Uterus (tissue), 2 donors: ENCODE results near the gene SELENOV.

Experiments
- POLR2A ChIP-seq, 2 donors: fragments of 450-650 bp; IDR thresholded peaks; one replicate each; pipeline ENCODE4 v1.6.1; 2016; ENCODE audit warnings: antibody characterized with exemption in 2 of 2, mild to moderate bottlenecking in 1 of 2, moderate library complexity in 1 of 2
- TF ChIP-seq, protein P1 (sequence below), 4 experiments: fragments of 200-600 bp in 2 of 4; fragments of 450-650 bp in 2 of 4; sonication (generic) in 2 of 4; IDR thresholded peaks; one replicate each; pipeline ENCODE4 v1.5.1; 2016 to 2019; ENCODE audit warnings: antibody characterized with exemption in 4 of 4, mild to moderate bottlenecking in 2 of 4, moderate library complexity in 1 of 4

DNA sequence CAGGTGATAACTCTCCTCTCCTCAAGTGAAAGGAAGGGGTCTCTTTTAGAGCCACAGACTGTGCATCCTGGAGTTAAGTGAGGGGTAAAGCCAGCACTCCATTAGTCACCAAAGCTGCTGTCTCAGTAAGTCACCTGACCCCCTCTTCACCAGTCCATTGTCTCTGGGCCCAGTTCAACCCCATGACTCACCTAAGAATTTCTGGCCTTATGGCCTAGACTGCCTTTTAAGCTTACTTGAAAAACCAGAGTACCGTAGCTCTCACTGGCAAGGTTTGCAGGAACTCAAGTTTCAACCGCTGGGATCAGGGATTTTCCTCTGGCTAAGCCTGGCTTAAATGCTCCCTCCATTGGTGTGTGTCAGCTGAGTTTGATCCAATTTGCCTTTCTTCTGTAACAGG, 48.5 kb downstream of the SELENOV start:
- TF ChIP-seq, protein P1, sequence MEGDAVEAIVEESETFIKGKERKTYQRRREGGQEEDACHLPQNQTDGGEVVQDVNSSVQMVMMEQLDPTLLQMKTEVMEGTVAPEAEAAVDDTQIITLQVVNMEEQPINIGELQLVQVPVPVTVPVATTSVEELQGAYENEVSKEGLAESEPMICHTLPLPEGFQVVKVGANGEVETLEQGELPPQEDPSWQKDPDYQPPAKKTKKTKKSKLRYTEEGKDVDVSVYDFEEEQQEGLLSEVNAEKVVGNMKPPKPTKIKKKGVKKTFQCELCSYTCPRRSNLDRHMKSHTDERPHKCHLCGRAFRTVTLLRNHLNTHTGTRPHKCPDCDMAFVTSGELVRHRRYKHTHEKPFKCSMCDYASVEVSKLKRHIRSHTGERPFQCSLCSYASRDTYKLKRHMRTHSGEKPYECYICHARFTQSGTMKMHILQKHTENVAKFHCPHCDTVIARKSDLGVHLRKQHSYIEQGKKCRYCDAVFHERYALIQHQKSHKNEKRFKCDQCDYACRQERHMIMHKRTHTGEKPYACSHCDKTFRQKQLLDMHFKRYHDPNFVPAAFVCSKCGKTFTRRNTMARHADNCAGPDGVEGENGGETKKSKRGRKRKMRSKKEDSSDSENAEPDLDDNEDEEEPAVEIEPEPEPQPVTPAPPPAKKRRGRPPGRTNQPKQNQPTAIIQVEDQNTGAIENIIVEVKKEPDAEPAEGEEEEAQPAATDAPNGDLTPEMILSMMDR (IDR thresholded peaks at IDR 0.05), result no peak
- TF ChIP-seq POLR2A (IDR thresholded peaks at IDR 0.05), result no peak
